ENCODE results near the gene BUB1. TPM values are rescaled to one million over a fixed set of nuclear protein-coding genes. Genes with fewer than 3 reads are reported as not detected.
A peak's percentile ranks its signal among the peaks of the same experiment; 100 is the strongest.

The BUB1 gene
- 17.3 and 64.2 TPM in 2 replicates for total RNA-seq
- polyA plus RNA-seq, result 17.9 and 95.8 TPM in 2 replicates

- TF ChIP-seq CTCF (IDR thresholded peaks at IDR 0.05; ENCODE audit: low read depth, low read length), result no peak
- Histone ChIP-seq H3K36me3 (no peaks in the 10 kb centered on the region), H3K27ac (peak within 1 kb of the TSS; percentile 83), H3K27me3 (no peaks in the 10 kb centered on the region), H3K9me3 (ENCODE audit: low read depth) (no peaks in the 10 kb centered on the region), H3K4me3 (peak within 1 kb of the TSS; percentile 63), H3K4me1 (ENCODE audit: low read depth) (peaks cover 38% of the 10 kb centered on the region)
- DNase-seq (ENCODE audit: low read depth in 1 of 2, low spot score in 1 of 2), result peak; percentile 97 to 98
These were observed at the start of gene BUB1 for GRCh38 chr2:110677530-110678456. TSS of gene BUB1 (minus strand) at chr2:110678063. CDS start at chr2:110677995, 68 bp downstream.

- H3K36me3 ChIP-seq, result no peaks in the 10 kb centered on the region
These were observed 48.4 kb upstream of the BUB1 start for GRCh38 chr2:110726285-110726684.

GRCh38 chr2:110725859-110726258, 48.0 kb upstream of the BUB1 start:
- no peaks in the 10 kb centered on the region for H3K4me1 ChIP-seq (ENCODE audit: low read depth)
- no peak overlapping the region for H3K27ac ChIP-seq
- no peak for TF ChIP-seq CTCF (IDR thresholded peaks at IDR 0.05; ENCODE audit: low read depth, low read length)
- DNase-seq (ENCODE audit: low read depth in 1 of 2, low spot score in 1 of 2), result no peak
- H3K36me3 ChIP-seq, result no peaks in the 10 kb centered on the region
- H3K4me3 ChIP-seq, result no peak overlapping the region
- H3K27me3 ChIP-seq, result peaks cover 5% of the 10 kb centered on the region
- no peaks in the 10 kb centered on the region for H3K9me3 ChIP-seq (ENCODE audit: low read depth)

More at GRCh38 chr2:110726285-110726684, 48.4 kb upstream of the BUB1 start:
- TF ChIP-seq CTCF (IDR thresholded peaks at IDR 0.05; ENCODE audit: low read depth, low read length), result no peak
- Histone ChIP-seq H3K9me3 (ENCODE audit: low read depth) (no peaks in the 10 kb centered on the region), H3K27me3 (peaks cover 10% of the 10 kb centered on the region), H3K4me3 (no peak overlapping the region), H3K27ac (no peak overlapping the region), H3K4me1 (ENCODE audit: low read depth) (no peaks in the 10 kb centered on the region)
- DNase-seq (ENCODE audit: low read depth in 1 of 2, low spot score in 1 of 2), result no peak

GRCh38 chr2:110725370-110725769, 47.5 kb upstream of the BUB1 start:
- DNase-seq (ENCODE audit: low read depth in 1 of 2, low spot score in 1 of 2), result no peak
- no peaks in the 10 kb centered on the region for H3K4me1 ChIP-seq (ENCODE audit: low read depth)
- H3K36me3 ChIP-seq, result no peaks in the 10 kb centered on the region
- peaks cover under 1% of the 10 kb centered on the region for H3K27me3 ChIP-seq
- H3K27ac ChIP-seq, result no peak overlapping the region
- no peak for TF ChIP-seq CTCF (IDR thresholded peaks at IDR 0.05; ENCODE audit: low read depth, low read length)
- no peaks in the 10 kb centered on the region for H3K9me3 ChIP-seq (ENCODE audit: low read depth)
- H3K4me3 ChIP-seq, result no peak overlapping the region

- Histone ChIP-seq H3K9me3 (ENCODE audit: low read depth) (no peaks in the 10 kb centered on the region), H3K4me3 (no peak overlapping the region), H3K36me3 (no peaks in the 10 kb centered on the region), H3K27me3 (no peaks in the 10 kb centered on the region), H3K27ac (no peak overlapping the region), H3K4me1 (ENCODE audit: low read depth) (no peaks in the 10 kb centered on the region)
- DNase-seq (ENCODE audit: low read depth in 1 of 2, low spot score in 1 of 2), result no peak
- TF ChIP-seq CTCF (IDR thresholded peaks at IDR 0.05; ENCODE audit: low read depth, low read length), result no peak
These were observed 47.0 kb upstream of the BUB1 start for GRCh38 chr2:110724820-110725219.

Measured in cardiac muscle cell (in vitro differentiated cells and primary cell).